GM21367 (cell line): ENCODE measurements around the gene AP2B1.
"Not testable (repeated sequence)": the region's sequence is repeated elsewhere in the genome, so short reads cannot be mapped to it uniquely, and the experiment has no call there.

Experiments
- ATAC-seq: cut with Tn5 transposase; IDR thresholded peaks from one replicate; pipeline ENCODE4 v1.9.1; 2021; ENCODE audit not compliant: unreplicated experiment

Gene AP2B1

GRCh38 chr17:35587074-35587961, at the start of gene AP2B1:
TSS of gene AP2B1 (plus strand) at chr17:35587322. CDS start at chr17:35594031, 6,709 bp downstream.
- peak; percentile 64 for ATAC-seq

DNA sequence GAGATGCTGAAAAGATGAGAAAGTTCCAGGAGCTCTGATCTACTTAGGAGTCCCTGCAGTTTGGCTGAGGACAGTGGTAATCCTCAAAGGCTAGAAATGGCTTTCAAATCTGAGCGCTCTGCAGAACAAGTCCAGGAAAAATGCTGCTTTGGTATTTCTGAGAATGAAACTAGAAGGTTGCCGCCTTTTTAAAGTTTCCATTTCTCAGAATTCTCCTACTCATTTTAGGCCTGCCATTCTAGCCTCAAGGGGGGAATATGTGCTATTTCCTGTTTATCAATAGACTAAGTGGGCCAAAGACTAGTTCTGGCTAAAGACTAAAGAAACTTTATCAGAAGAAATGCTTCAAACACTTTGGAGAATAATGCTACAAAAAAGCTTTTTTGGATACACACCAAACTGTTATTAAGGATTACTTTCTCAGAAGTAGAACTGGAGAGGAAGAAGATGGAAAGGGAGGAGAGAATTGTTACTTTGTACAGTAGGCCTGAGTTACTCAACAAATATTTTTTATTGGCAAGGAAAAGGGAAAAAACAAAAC, 49.5 kb upstream of the AP2B1 start, which contains the start of gene SLFN12L:
SLFN12L (minus strand) TSS at position 78 of the 541 bp plus-strand sequence. CDS start 15,314 bp downstream, outside the sequence.
- ATAC-seq = no peak

GRCh38 chr17:35539659-35540026, 47.5 kb upstream of the AP2B1 start:
- ATAC-seq = no peak

DNA sequence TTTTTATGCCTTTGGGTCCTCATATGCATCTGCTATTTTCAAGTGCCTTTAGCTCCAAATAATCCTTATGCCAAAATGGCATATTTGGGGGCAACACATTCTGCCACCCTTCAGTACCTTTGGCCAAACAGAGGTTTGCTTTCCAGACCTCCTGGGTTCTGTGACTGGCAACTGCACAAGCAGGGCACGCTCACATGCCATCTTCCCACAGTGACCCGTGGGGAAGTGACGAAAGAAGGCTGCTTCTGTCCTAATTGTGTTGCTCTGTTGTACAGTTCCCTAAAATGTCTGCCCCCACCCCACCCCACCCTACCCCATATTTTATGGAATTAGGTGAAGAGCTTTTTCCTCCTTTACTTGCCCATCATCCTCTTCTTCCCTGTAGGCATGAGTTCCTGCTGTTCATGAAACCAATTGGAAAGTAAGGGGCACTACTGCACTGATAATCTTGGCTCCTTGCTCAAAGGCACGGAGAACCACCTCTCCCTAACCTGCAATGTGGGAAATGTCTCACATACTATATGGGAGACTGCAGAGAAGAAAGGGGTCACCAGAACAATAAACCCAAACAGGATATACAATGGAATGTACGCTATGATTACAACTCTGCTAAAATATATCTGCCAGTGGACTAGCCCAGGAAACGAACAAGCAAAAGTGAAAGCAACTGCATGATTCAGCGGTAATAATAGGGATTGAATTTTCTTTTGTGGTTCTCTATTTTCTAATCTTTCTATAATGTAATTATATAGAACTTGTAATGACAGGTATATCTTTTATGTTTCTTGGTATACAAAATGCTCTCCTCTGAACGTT, 46.3 kb upstream of the AP2B1 start:
- no peak for ATAC-seq

DNA sequence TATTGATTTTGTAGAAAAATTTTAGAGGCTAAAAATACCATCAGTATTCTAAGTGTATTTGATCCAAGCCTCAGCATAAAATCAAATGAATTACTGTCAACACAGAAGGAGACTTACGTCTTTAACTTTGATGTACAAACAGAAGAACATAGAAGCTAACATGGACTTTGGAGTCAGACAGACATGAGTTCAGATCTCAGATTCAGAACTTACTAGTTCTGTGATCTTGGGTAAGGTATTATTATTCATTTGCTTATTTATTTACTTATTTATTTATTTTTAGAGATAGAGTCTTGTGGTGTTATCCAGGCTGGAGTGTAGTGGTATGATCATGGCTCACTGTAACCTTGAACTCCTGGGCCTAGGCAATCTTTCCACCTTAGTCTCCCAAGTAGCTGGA, 45.7 kb upstream of the AP2B1 start:
- no peak for ATAC-seq

- ATAC-seq = no peak
Observed at GRCh38 chr17:35542990-35543389, 44.1 kb upstream of the AP2B1 start.

- no peak for ATAC-seq
Observed at GRCh38 chr17:35543856-35544255, 43.3 kb upstream of the AP2B1 start.

- ATAC-seq = no peak
Observed at GRCh38 chr17:35545150-35545549, 42.0 kb upstream of the AP2B1 start.

DNA sequence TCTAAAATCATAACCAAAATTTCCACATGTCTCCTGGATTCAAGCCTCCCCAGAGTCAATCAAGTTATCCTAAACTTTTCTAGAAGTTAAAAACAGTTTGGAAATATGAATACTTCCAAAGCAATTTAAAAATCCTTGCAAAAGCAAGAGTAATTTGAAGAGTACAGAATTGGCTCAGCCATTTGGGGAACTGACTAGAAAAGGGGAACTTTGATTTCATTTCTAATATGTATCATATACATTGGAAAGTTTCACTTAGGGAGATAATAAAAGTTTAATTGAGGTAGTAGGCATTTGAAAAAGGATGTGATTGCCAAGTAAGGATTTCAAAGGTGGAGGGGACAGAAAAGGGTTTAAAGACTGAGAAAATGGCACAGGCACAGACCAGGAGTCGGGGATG, 40.6 kb upstream of the AP2B1 start:
- ATAC-seq = no peak

- ATAC-seq = no peak
Observed at GRCh38 chr17:35548208-35548810, 38.8 kb upstream of the AP2B1 start.

DNA sequence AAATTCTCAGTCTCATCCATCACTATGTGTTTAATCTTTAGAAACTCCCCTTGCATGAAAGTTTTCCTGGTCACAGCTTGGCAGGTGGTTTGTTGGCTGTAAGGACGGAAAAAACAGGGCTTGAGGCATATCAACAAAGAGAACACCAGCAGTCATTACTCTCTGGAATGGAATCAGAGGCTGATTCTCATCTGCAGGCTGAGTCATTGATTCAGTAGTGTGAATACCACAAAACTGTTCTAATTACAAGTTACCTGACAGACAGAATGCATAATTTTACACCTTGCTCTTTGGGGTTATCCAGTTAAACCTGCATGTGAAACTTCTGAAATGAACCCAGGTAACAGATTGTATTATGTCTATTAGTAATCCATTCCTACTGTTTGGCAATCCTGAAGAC, 38.1 kb upstream of the AP2B1 start:
- no peak for ATAC-seq

DNA sequence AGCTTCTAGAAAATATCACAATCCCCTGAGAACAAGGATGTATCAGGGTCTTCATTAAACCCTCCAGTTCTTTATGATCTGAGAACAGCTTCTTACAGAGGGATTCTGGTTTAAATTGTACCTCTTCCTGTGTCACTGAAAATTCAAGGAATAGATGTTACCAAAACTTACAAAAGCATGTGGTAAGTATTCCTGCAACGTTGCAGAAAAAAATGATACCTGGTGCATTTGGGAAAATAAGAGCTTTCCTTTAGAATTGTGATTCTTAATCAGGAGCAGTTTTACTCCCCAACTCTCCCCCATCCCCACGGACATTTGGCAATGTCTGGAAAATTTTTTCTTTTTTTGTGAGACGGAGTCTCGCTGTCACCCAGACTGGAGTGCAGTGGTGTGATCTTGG, 33.8 kb upstream of the AP2B1 start:
- ATAC-seq = no peak

DNA sequence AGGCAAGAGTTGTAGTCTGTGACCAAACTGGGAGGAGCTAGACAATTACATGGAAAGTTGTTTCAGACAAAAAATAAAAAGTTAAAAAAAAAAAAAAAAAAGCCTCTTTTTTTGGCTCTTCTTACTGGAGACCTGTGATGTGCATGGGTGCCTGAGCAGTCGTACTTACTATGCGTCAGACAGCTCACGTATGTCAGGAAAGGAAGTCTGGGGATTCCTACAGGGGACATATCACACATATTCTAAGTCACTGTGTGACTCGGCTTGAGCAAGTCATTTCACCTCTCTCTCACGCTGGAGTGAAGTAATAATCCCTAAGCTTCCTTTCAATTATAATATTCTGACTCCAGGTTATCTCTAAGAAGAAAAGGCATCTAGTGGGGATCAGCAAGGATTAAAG, 32.5 kb upstream of the AP2B1 start:
- no peak for ATAC-seq

- ATAC-seq = no peak
Observed at GRCh38 chr17:35555691-35556090, 31.4 kb upstream of the AP2B1 start.

GRCh38 chr17:35557353-35557752, 29.8 kb upstream of the AP2B1 start:
- no peak for ATAC-seq

DNA sequence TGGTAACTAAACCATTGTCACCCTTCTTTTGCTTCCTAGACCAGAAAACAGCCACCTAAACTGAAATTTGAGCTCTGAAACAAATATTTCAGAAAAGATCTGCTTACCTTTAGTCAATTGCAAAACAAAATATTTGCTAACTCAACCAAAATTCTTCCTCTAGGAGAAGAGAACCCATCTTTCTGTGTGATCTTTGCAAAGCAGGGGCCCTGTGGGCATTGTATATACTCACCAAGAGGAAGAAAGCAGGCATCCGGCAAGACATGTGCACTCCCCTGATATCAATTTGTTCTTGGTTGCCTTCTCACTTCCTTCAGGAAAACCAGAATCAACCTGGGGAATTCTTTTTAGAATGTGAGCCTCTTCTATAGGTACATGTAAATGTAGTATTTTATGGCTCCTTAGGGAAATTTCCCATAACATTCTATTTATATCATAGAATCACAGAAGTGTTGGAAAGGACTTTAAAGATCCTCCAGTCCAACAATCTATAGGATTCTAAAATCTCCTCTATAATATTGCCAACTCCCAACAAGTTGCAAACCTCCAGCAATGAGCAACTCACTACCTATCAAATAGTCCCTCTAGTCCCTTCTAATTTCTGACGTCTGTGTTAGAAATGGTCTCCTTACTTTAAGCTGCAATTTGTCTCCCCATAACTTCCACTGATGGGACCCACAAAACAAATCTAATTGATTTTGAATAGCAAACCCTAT, 27.5 kb upstream of the AP2B1 start:
- ATAC-seq = no peak

- ATAC-seq = no peak
Observed at GRCh38 chr17:35560703-35561102, 26.4 kb upstream of the AP2B1 start, which contains the start of gene SLFN14. TSS of gene SLFN14 (minus strand) at chr17:35560819. CDS start at chr17:35558062, 2,757 bp downstream.

- not testable (repeated sequence) for ATAC-seq
Observed at GRCh38 chr17:35563181-35563580, 23.9 kb upstream of the AP2B1 start.

- no peak for ATAC-seq
Observed at GRCh38 chr17:35566968-35567367, 20.2 kb upstream of the AP2B1 start.

- ATAC-seq = no peak
Observed at GRCh38 chr17:35568561-35568960, 18.6 kb upstream of the AP2B1 start.
